DMS114 treated with DMSO at 0.1 percent for 48 hours (cell line): ENCODE measurements around the gene ZNF280C.
"Not testable (repeated sequence)": the region's sequence is repeated elsewhere in the genome, so short reads cannot be mapped to it uniquely, and the experiment has no call there.

ENCODE experiments used
- DNase-seq: peaks from one replicate; lab custom pipeline; 2025; ENCODE audit not compliant: unreplicated experiment; lab: John Stamatoyannopoulos, UW

ZNF280C gene

DNA sequence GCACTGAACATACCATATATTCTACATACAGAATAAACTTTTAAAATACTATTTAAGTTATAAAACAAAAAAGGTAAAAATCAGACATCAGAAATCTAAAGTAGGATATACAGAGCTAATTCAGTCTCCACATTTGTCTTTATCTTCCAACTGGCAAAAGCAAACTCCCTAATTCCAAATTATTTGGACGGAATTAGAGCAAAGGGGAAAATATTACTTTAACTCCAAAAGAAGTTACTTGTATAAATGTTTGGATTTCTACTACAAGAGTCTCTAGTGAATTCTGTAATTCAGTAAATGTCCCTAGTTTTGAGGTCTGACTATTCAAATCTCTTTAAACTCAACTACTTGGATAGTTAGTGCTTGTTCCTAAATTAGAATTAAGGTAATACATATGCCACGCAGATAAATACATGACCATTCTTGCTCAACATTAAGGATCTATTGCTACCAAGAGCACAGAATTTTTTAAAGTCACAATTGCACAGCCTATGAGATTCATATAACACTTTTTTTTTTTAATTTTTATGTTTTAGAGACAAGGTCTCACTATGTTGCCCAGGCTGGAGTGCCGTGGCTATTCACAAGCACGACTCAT lies 7.3 kb downstream of the ZNF280C start:
- no peak for DNase-seq

DNA sequence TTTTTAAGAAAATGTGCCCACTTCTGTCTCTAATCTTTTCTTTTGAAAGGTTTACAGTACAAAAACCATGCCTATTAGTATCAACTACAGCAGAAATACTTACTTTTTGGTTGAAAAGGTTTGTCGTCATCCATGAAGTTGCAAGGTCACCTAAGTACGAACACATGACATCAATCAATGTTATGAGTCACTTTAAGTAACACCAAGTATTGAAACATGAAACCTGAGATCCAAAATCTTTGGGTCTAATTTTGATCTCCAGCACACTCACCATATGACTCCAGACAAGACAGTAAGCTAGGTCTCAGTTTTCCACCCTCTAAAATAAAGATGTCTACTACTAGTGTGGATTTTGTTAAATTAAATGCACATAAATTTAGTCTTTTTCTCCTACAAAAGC lies 8.4 kb downstream of the ZNF280C start:
- no peak for DNase-seq

GRCh38 chrX:130253916-130254315 lies 14.8 kb downstream of the ZNF280C start:
- DNase-seq: no peak

GRCh38 chrX:130251671-130252070 lies 17.0 kb downstream of the ZNF280C start:
- DNase-seq: no peak

GRCh38 chrX:130247996-130248395 lies 20.7 kb downstream of the ZNF280C start:
- no peak for DNase-seq

GRCh38 chrX:130246084-130246483 lies 22.6 kb downstream of the ZNF280C start:
- no peak for DNase-seq

- no peak for DNase-seq
Measured at GRCh38 chrX:130245441-130245840, 23.3 kb downstream of the ZNF280C start.

- DNase-seq: not testable (repeated sequence)
Measured at GRCh38 chrX:130231184-130231583, 37.5 kb downstream of the ZNF280C start.

- DNase-seq: no peak
Measured at GRCh38 chrX:130228871-130229270, 39.8 kb downstream of the ZNF280C start.

DNA sequence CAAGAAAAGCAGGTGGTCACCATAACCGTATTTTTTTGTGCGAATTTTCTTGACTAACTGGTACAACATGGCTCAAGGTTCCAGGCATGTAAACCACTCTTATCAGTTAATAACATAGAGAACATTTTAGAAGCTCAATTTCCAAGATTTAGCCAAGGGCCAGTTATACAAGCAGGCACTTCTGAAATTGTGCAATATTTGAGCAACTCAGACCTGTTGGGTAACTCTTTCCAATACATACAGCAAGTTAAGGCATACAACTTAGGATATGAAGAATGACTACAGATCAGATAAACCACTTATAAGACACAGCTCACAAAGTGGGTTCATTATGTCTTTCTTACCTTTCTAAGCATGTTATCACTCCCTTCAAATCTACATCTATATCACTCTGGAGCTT lies 43.9 kb downstream of the ZNF280C start:
- no peak for DNase-seq

GRCh38 chrX:130216320-130216719 lies 52.4 kb downstream of the ZNF280C start:
- peak; percentile 1 for DNase-seq

DNA sequence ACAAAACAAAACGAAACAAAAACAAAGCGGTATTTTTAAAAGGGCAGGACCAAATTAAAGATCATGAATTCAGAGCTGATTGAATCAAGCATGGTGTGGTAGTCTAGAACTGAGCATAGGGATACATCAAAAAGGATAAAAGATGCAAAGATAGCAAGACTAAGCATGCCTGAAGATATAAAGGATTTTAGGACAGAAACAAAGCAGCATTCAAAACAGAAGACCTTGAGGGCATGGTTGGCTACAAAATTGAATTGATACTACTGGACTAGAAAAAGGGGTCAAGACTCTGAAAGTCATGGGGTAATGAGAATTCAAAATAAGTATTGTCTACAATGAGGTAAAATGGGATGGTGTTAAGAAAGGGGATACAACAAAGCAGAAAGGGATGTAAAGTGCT lies 55.3 kb downstream of the ZNF280C start:
- no peak for DNase-seq

GRCh38 chrX:130212371-130212770 lies 56.3 kb downstream of the ZNF280C start:
- DNase-seq: no peak

DNA sequence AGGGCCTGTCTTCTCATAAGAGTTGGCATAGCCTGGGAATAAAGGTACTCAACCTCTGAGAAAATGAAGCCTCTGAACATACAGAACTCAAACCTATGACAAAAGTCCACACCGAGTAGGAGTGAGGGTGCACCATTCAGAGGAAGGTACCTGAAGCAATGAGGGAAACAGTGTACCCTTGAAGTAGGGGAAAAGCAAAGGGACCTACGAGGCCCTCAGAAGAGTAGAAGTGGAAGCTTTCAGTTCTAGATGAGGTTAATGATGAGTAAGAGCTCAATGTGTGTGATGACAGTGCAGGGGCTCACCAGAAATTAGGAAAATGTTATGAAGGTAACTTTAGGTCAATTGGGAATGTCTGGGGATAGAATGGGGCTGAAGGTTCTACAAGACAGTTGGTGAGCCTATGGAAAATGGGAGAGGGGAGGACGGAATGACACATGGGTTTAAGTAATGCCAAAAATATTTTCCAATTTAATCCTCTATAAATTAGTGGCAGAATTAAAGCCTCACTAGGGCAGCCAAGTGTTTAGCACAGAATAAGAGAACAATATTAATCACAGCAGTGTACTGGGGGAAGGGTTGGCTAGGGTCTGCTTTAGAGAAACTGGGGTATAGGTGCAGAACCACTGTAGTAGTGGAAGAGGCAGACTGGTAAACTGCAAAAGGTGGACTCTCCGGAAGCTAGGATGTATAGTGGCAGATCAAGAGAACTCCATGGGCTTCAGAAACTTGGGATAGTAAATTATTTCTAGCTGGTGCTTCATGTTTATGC lies 57.1 kb downstream of the ZNF280C start:
- no peak for DNase-seq

DNA sequence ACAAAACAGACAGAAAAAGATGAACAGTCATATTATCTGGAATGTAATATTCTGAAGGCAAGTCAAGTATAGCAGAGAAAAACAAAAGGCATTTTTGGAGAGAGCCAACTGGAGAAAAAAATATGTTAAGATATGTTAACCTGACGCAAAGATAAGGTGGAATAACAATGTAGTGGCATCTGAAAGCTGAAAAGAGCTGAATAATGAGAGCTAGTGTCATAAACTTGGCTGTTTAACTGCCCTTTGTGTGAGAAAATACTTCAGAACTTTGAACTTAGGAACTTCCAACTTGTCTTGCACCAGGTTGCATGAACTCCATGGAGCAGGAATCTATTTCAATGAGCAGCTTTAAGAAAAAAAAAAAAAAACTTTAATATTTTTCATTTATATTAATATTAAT lies 64.1 kb downstream of the ZNF280C start:
- DNase-seq: no peak

DNA sequence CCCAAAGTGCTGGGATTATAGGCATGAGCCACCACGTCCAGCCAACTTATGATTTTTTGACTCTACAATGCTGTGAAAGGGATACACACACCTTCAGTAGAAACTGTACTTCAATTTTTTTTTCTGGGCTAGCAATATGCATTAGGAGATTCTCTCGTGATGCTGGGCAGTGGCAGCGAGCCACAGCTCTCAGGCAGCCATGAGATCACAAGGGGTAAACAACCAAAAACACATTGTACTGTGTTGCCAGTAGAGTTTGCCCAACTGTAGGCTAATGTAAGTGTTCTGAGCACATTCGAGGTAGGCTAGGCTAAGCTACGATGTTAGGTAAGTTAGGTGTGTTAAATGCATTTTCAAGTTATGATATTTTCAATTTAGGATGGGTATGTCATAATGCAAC lies 71.2 kb downstream of the ZNF280C start:
- no peak for DNase-seq

- DNase-seq: no peak
Measured at GRCh38 chrX:130196466-130196865, 72.2 kb downstream of the ZNF280C start.

DNA sequence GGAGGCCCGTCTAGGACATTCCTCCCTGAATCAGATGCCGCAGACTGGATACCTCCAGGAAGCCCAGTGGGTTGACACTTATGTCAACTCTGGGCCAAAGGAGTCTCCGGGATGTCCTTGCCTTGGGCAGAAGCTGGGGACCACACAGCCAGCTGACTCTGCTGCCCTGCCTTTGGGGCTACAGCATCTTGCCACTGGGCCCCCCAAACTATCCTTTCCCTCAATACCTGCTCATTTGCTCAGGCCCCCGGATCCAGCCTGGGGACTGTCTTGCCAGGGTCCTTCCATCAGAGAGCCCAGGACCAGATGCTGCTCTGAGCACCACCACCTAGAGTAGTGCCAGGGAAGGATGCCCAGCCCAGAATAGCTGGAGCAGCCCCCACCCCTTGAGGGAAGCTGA lies 77.9 kb downstream of the ZNF280C start:
- no peak for DNase-seq

DNA sequence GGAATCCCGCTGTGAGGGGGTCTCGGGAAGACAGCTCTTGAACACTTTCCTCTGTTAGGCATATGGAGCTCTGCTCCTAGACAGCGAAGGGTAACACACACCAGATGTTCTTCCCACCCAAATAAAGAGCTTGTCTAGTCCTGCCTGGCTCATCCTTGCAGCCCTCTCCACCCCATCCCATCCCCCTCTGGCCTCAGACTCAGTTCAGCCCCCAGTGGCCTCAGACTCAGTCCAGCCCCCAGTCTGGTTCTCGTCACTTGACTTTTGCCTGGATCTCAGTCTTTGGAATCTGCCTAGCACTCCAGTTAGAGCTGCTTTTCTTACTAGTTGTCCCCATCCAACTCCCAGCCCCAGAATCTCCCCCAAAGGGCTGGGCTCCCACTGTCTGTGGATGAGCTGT lies 82.0 kb downstream of the ZNF280C start:
- no peak for DNase-seq

GRCh38 chrX:130184857-130185256 lies 83.8 kb downstream of the ZNF280C start:
- DNase-seq: no peak

DNA sequence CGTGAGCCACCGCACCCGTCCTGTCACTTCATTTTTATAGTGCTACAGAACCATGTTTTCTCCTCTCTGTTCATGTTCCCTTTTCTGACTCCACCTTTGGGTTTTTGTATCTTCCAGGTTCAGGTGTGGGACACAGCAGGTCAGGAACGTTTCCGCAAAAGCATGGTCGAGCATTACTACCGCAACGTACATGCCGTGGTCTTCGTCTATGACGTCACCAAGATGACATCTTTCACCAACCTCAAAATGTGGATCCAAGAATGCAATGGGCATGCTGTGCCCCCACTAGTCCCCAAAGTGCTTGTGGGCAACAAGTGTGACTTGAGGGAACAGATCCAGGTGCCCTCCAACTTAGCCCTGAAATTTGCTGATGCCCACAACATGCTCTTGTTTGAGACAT lies 84.5 kb downstream of the ZNF280C start:
- DNase-seq: no peak

GRCh38 chrX:130179579-130180215 lies 89.0 kb downstream of the ZNF280C start:
- no peak for DNase-seq
